Transverse colon (tissue), 4 donors: Measurements from ENCODE around the gene TNNI3K.

Source experiments
- CTCF ChIP-seq, 5 experiments: fragments of 200-600 bp in 3 of 5; fragments of 450-650 bp in 2 of 5; sonication (generic) in 3 of 5; IDR thresholded peaks; 1 replicate in 2 of 5; 2 replicates in 3 of 5; pipeline ENCODE4 v1.5.1; 2016 to 2017; ENCODE audit warnings: antibody characterized with exemption in 5 of 5, inconsistent platforms in 3 of 5, mild to moderate bottlenecking in 2 of 5, moderate library complexity in 1 of 5
- EP300 ChIP-seq: sonication (generic); formaldehyde crosslinking; IDR thresholded peaks from one replicate; pipeline ENCODE4 v1.6.1; 2017; ENCODE audit warnings: antibody characterized with exemption, low read depth
- POLR2A ChIP-seq: fragments of 450-650 bp; IDR thresholded peaks from one replicate; pipeline ENCODE4 v1.6.1; 2016; ENCODE audit warnings: antibody characterized with exemption, mild to moderate bottlenecking, moderate library complexity
- POLR2AphosphoS5 ChIP-seq, 3 donors: sonication (generic); formaldehyde crosslinking; IDR thresholded peaks; one replicate each; pipeline ENCODE4 v1.6.1; 2016; ENCODE audit warnings: antibody characterized with exemption in 3 of 3

GRCh38 chr1:74429580-74429979, 194.4 kb downstream of the TNNI3K start:
- no peak for TF ChIP-seq EP300
- TF ChIP-seq CTCF (IDR thresholded peaks at IDR 0.05) = no peak
- no peak for TF ChIP-seq POLR2AphosphoS5 (IDR thresholded peaks at IDR 0.05)
- TF ChIP-seq POLR2A = no peak
